ENCODE results near the gene FER. TPM values are rescaled to one million over a fixed set of nuclear protein-coding genes. Genes with fewer than 3 reads are reported as not detected.

Gene FER
- total and polyA plus RNA-seq, 2 of the 13 experiments (the other 11 are each of a cell fraction or from before 2014, with no cell fraction given) = 7.9 to 29.0 TPM

GRCh38 chr5:108727651-108728565 is 19.8 kb upstream of the FER start:
- DNase-seq (ENCODE audit: low spot score) (peak; percentile 59), FAIRE-seq (no peak), ATAC-seq (peak; percentile 100)
- Histone ChIP-seq H4K20me1 (ENCODE audit: insufficient read depth, low read length) (no peaks in the 10 kb centered on the region), H3K4me1 (ENCODE audit: insufficient read depth, low read length) (peaks cover 21% of the 10 kb centered on the region), H3K9ac (ENCODE audit: insufficient read depth, low read depth, low read length) (peak overlapping the region; percentile 86), H3K9me3 (ENCODE audit: low read length) (no peaks in the 10 kb centered on the region), H3K36me3 (replicated peaks in 1 of 2; ENCODE audit: control insufficient read depth in 1 of 2, insufficient read depth in 2 of 2, low read length in 2 of 2) (no peaks in the 10 kb centered on the region), H3K79me2 (ENCODE audit: insufficient read depth, low read length) (no peaks in the 10 kb centered on the region), H3K27me3 (ENCODE audit: control insufficient read depth in 1 of 2, insufficient read depth in 2 of 2, low read length in 2 of 2) (no peaks in the 10 kb centered on the region; a peak in 2 of 5 replicates), H3K27ac (ENCODE audit: extremely low read length, insufficient read depth, low read length) (peak overlapping the region; percentile 47), H3K4me3 (replicated peaks in 1 of 3; ENCODE audit: insufficient read depth in 1 of 3, low read depth in 2 of 3, low read length in 3 of 3) (peak overlapping the region; percentile 71 to 90 (median 80)), H3K4me2 (ENCODE audit: low read depth, low read length) (peak overlapping the region; percentile 94), H2AFZ (ENCODE audit: low read length) (peak overlapping the region; percentile 72)
- TSS peak; percentile 97 for BruUV-seq (replicated peaks)
- in situ Hi-C loops (cut with HindIII; ENCODE audit: extremely low pct_ligation_motif_present, low pct_unique_long_range_greater_than_20kb) = no loop called here
- ChIA-PET POLR2A (interaction anchor here (0.7 to 3.2 kb wide), 7 partner anchors 20 to 960 kb away, joined by 3 to 46 read pairs (median 4); partner anchors contain the start of genes FBXL17, FER and PJA2), CTCF (ENCODE audit: low intra/inter-chr PET ratio, low total read pairs) (no interaction called here)
- intact Hi-C loops (cut with micrococcal nuclease; ENCODE audit: unreplicated experiment) = loop anchor here (1.0 to 5.0 kb wide), 2 partner anchors 19 to 41 kb away; partner anchors contain the start of gene FER
- 4% methylated on average over 25 of the region's 61 CpGs for whole genome bisulfite sequencing (ENCODE audit: low lambda C conversion rate)
- TF ChIP-seq IRF1 (CRISPR knock-in tag; IDR thresholded peaks at IDR 0.05; ENCODE audit: low read depth) (0 out of 2 replicates have a peak, but pooled peaks have one; percentile 54), FOXC1 (CRISPR knock-in tag; IDR thresholded peaks at IDR 0.05; ENCODE audit: borderline replicate concordance) (peak; percentile 65; the same call in 1 of the 2 replicates), ZNF703 (CRISPR knock-in tag; IDR thresholded peaks at IDR 0.05; ENCODE audit: borderline replicate concordance) (peak; percentile 56; the same call in 1 of the 2 replicates), PCBP2 (optimal IDR thresholded peaks at IDR 0.05; ENCODE audit: low read depth, low read length, poor library complexity, severe bottlenecking) (no peak), FLYWCH1 (CRISPR knock-in tag; IDR thresholded peaks at IDR 0.05) (no peak), RELA (CRISPR knock-in tag; IDR thresholded peaks at IDR 0.05) (no peak), ZMAT3 (CRISPR knock-in tag; conservative IDR thresholded peaks at IDR 0.05) (peak; percentile 70; the same call in 1 of the 2 replicates), ZNF724P (CRISPR knock-in tag; IDR thresholded peaks at IDR 0.05; ENCODE audit: borderline replicate concordance) (peak; percentile 66), NFKBIZ (CRISPR knock-in tag; IDR thresholded peaks at IDR 0.05) (peak; percentile 62; the same call in 1 of the 2 replicates), MAX (IDR thresholded peaks at IDR 0.05) (peak; percentile 85), SKI (IDR thresholded peaks at IDR 0.05; ENCODE audit: partially characterized antibody) (peak; percentile 54), KLF6 (CRISPR knock-in tag; IDR thresholded peaks at IDR 0.05) (peak; percentile 82), EEA1 (CRISPR knock-in tag; IDR thresholded peaks at IDR 0.05; ENCODE audit: borderline replicate concordance) (no peak), TOE1 (CRISPR knock-in tag; IDR thresholded peaks at IDR 0.05) (peak; percentile 67; the same call in 1 of the 2 replicates), NCOA2 (CRISPR knock-in tag; IDR thresholded peaks at IDR 0.05) (peak; percentile 45; the same call in 1 of the 2 replicates), ZBTB2 (CRISPR knock-in tag; IDR thresholded peaks at IDR 0.05; ENCODE audit: low read depth) (no peak)
- TF ChIP-seq, protein P1, sequence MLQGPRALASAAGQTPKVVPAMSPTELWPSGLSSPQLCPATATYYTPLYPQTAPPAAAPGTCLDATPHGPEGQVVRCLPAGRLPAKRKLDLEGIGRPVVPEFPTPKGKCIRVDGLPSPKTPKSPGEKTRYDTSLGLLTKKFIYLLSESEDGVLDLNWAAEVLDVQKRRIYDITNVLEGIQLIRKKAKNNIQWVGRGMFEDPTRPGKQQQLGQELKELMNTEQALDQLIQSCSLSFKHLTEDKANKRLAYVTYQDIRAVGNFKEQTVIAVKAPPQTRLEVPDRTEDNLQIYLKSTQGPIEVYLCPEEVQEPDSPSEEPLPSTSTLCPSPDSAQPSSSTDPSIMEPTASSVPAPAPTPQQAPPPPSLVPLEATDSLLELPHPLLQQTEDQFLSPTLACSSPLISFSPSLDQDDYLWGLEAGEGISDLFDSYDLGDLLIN (CRISPR knock-in tag; IDR thresholded peaks at IDR 0.05; ENCODE audit: borderline replicate concordance) = peak; percentile 58; the same call in 1 of the 2 replicates
- TF ChIP-seq, protein P2, sequence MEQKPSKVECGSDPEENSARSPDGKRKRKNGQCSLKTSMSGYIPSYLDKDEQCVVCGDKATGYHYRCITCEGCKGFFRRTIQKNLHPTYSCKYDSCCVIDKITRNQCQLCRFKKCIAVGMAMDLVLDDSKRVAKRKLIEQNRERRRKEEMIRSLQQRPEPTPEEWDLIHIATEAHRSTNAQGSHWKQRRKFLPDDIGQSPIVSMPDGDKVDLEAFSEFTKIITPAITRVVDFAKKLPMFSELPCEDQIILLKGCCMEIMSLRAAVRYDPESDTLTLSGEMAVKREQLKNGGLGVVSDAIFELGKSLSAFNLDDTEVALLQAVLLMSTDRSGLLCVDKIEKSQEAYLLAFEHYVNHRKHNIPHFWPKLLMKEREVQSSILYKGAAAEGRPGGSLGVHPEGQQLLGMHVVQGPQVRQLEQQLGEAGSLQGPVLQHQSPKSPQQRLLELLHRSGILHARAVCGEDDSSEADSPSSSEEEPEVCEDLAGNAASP (CRISPR knock-in tag; IDR thresholded peaks at IDR 0.05; ENCODE audit: borderline replicate concordance) = no peak

Data from HepG2 (cell line).